ENCODE measurements around the gene TMEM273.

The TMEM273 gene

DNA sequence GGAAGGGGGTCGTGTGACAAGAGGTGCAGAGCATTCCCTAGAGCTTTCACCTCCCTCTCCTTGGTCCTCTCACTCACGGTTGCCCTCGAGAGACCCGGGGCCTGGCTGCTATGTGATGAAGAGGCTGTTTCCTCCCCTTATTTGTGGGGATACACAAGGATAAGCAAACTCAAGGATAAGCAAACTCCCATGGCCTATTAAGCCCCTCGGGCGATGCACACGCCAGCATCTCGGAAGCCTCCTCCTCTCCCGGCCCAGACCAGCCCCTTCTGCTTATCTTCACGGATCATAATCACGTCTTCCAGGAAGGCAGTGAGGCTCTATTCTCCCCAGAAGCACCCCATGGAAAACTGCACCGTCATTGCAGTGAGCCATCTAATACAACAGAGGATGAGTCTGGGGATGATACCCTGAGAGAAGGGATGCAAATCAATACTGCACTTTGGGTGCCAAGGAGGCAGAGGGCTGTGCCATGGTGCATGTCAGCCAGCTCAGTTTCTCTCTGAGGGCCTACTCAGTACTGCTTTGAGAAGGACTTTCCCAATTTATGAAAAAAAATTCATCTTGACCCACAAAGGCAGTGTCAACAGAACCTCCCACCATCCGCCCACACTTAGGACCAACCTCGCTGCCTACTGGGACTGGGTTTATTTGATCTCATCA lies 22.2 kb downstream of the TMEM273 start:
- peak overlapping the region; percentile 83 for H3K27ac Mint-ChIP-seq
- H3K4me3 Mint-ChIP-seq: no peak overlapping the region
- no peaks in the 10 kb centered on the region for H3K9me3 Mint-ChIP-seq
- H3K27me3 Mint-ChIP-seq: peaks cover 5% of the 10 kb centered on the region
- H3K4me1 Mint-ChIP-seq (ENCODE audit: low read depth): peaks cover 23% of the 10 kb centered on the region
- no peaks in the 10 kb centered on the region for H3K36me3 Mint-ChIP-seq (ENCODE audit: low read depth)

DNA sequence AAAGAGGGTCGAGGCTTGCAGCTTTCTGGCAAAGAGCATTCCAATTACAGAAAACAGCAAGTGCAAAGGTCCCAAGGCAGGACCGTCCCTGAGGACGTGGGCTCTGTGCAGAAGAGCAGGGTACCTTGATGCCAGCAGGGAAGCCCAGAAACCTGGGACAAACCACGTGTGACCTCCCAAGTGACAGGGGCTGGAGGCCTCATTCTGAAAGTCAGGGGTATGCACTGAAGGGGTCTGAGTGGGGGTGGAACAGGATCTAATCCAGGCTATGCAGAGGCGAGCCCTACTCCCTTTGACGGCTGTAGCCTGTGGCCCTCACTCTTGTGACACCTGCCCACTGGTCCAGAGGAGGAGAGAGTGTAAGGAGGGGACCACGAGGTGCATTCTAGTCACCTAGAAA lies 22.9 kb downstream of the TMEM273 start:
- Mint-ChIP-seq H3K27ac (no peak overlapping the region), H3K4me1 (ENCODE audit: low read depth) (peaks cover 23% of the 10 kb centered on the region), H3K36me3 (ENCODE audit: low read depth) (no peaks in the 10 kb centered on the region), H3K27me3 (peaks cover 5% of the 10 kb centered on the region), H3K9me3 (no peaks in the 10 kb centered on the region), H3K4me3 (no peak overlapping the region)

DNA sequence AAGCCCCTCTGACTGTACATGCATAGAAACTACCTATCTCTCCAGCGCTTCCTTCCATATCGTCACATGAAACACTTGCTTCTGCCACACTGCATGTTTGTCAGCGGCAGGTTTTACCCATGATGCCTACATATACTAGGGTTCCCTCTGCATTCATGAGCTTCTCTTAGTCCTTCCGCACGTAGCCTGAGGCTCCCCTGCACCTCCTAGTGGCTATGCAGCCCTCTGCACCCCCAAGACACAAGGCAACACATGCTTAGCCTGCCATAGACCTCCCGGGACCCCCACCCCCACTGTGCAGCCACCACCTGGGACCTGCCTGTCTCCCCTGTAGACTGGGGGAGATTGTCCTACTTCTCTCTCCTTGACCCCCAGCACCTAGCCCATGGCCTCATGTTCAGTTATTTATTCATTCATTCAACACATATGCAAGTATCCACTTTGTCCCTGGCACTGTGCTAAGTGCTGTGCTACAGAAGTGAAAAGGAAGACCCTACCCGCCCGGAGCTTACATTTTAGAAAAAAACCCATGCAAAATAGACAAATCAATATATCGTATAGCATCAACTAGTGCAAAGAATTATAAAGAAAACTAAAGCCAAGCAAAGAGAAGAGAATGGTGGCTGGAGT lies 23.5 kb downstream of the TMEM273 start:
- H3K9me3 Mint-ChIP-seq: no peaks in the 10 kb centered on the region
- H3K4me1 Mint-ChIP-seq (ENCODE audit: low read depth): peaks cover 23% of the 10 kb centered on the region
- H3K27me3 Mint-ChIP-seq: peaks cover 5% of the 10 kb centered on the region
- H3K27ac Mint-ChIP-seq: peak overlapping the region; percentile 54
- no peak overlapping the region for H3K4me3 Mint-ChIP-seq
- H3K36me3 Mint-ChIP-seq (ENCODE audit: low read depth): no peaks in the 10 kb centered on the region

DNA sequence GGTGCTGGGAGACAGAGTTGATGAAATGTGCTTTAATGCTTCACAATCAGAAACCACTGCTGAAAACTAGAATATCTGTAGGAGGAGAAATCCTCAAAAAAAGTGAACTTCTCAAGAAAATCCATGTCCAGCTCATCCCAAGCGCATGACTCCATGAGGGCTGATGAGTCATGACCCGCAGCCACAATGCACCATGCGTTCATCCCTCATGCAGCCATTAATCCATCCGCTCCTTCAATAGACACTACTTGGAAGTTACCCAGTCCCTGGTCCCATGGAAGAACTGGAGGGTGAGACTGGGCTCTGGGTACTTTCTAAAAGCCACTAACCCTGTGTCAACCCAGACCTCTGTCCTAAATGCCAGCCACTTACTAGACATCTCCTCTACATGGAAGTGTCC lies 24.4 kb downstream of the TMEM273 start:
- Mint-ChIP-seq H3K4me1 (ENCODE audit: low read depth) (peaks cover 23% of the 10 kb centered on the region), H3K27me3 (peaks cover 5% of the 10 kb centered on the region), H3K36me3 (ENCODE audit: low read depth) (no peaks in the 10 kb centered on the region), H3K4me3 (no peak overlapping the region), H3K27ac (no peak overlapping the region), H3K9me3 (no peaks in the 10 kb centered on the region)

DNA sequence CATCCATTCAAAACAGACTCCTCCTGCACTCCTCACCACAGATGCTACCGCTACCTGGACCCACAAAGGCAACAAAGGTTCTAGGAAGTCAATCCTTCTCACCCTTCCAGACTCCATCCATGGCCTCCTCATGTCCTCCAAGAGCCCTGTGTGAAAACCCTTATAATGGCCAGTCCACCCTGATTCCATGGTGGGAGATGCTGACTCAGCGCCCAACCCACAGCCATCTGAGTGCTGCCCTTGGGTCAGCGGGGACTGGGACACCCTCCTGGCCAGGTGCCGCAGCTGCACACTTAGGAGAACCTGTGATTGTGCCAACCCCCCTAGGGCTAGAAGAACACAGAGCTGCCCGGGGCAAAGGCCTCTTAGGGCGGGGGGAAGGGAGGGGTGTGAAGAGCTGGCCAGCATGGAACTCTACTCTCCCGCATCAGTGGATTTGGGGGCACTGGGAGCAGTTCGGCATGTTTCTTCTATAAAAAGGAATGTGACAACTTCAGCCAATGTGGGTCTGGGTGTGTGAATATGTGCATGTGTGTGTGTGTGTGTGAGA lies 25.4 kb downstream of the TMEM273 start:
- Mint-ChIP-seq H3K27me3 (peaks cover 8% of the 10 kb centered on the region), H3K27ac (no peak overlapping the region), H3K4me1 (ENCODE audit: low read depth) (peaks cover 23% of the 10 kb centered on the region)

DNA sequence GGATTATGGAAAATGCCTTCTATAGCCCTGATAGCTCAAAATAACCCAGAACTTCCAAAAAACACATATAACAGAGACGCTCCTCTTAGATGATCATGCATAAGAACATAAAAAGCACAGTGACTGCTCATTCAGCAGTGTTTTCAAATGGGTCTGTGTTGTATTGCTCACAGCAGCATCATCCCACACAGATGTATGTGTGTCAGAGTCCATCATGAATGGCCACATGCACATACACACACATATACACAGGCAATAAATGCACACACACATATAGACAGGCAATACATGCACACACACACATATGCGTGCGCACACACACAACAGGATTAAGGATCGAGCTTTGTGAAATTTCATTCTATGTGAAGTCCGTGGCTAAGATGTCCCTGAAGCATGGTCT lies 26.1 kb downstream of the TMEM273 start:
- Mint-ChIP-seq H3K36me3 (ENCODE audit: low read depth) (no peaks in the 10 kb centered on the region), H3K4me1 (ENCODE audit: low read depth) (peaks cover 27% of the 10 kb centered on the region), H3K9me3 (no peaks in the 10 kb centered on the region), H3K4me3 (no peak overlapping the region), H3K27me3 (peaks cover 12% of the 10 kb centered on the region), H3K27ac (no peak overlapping the region)

More for the DNA sequence above, 25.4 kb downstream of the TMEM273 start:
- Mint-ChIP-seq H3K9me3 (no peaks in the 10 kb centered on the region), H3K4me3 (no peak overlapping the region), H3K36me3 (ENCODE audit: low read depth) (no peaks in the 10 kb centered on the region)

- Mint-ChIP-seq H3K27ac (no peak overlapping the region), H3K27me3 (peaks cover 12% of the 10 kb centered on the region), H3K9me3 (no peaks in the 10 kb centered on the region), H3K4me3 (no peak overlapping the region), H3K4me1 (ENCODE audit: low read depth) (peaks cover 24% of the 10 kb centered on the region), H3K36me3 (ENCODE audit: low read depth) (no peaks in the 10 kb centered on the region)
Observed at GRCh38 chr10:49161411-49161997, 26.7 kb downstream of the TMEM273 start.

DNA sequence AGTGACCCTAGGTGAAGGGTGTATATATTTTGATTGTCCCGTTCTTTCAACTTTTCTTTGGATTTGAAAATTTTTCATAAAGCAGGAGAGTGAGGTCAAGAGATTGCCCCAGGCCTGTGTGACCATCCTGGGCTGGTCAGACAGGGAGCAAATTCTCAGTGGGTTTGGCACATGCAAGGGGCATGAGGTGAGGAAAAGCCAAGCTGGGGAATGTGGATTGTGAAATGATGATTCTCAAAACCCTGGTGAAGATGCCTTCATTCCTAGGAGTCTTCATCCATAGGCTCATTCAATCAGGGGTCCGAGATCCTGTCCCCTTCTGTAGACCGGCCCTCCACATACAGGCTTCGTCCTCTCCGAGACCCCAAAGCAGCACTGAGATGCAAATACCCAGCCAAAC lies 27.4 kb downstream of the TMEM273 start:
- H3K4me3 Mint-ChIP-seq: no peak overlapping the region
- H3K9me3 Mint-ChIP-seq: no peaks in the 10 kb centered on the region
- H3K4me1 Mint-ChIP-seq (ENCODE audit: low read depth): peaks cover 21% of the 10 kb centered on the region
- H3K27ac Mint-ChIP-seq: no peak overlapping the region
- H3K27me3 Mint-ChIP-seq: peaks cover 12% of the 10 kb centered on the region
- no peaks in the 10 kb centered on the region for H3K36me3 Mint-ChIP-seq (ENCODE audit: low read depth)

- no peaks in the 10 kb centered on the region for H3K36me3 Mint-ChIP-seq (ENCODE audit: low read depth)
- no peaks in the 10 kb centered on the region for H3K9me3 Mint-ChIP-seq
- peaks cover 19% of the 10 kb centered on the region for H3K4me1 Mint-ChIP-seq (ENCODE audit: low read depth)
- peaks cover 12% of the 10 kb centered on the region for H3K27me3 Mint-ChIP-seq
- H3K27ac Mint-ChIP-seq: no peak overlapping the region
- no peak overlapping the region for H3K4me3 Mint-ChIP-seq
Observed at GRCh38 chr10:49160110-49160509, 28.1 kb downstream of the TMEM273 start.

DNA sequence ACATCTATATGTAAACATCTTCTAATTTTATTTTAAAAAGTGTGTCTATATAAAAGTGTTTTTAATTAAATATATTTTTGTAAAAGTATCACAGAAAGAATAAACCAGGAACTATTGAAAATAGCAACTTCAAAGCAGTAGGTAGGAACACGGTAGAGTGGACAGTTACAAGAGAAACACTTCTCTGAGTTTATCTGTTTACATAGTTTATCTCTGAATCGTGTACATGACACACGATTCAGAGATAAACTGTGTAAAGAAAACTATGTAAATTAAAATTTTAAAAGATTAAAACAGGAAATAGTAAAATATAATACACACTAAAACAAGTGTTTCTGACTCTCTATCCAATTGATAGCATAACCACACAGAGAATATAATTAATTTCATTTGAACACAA lies 29.3 kb downstream of the TMEM273 start:
- Mint-ChIP-seq H3K9me3 (no peaks in the 10 kb centered on the region), H3K4me3 (no peak overlapping the region), H3K27ac (no peak overlapping the region), H3K4me1 (ENCODE audit: low read depth) (peaks cover 8% of the 10 kb centered on the region), H3K36me3 (ENCODE audit: low read depth) (no peaks in the 10 kb centered on the region), H3K27me3 (peaks cover 7% of the 10 kb centered on the region)

- Mint-ChIP-seq H3K4me3 (no peak overlapping the region), H3K4me1 (ENCODE audit: low read depth) (peaks cover 8% of the 10 kb centered on the region), H3K27me3 (peaks cover 7% of the 10 kb centered on the region), H3K27ac (no peak overlapping the region), H3K9me3 (no peaks in the 10 kb centered on the region), H3K36me3 (ENCODE audit: low read depth) (no peaks in the 10 kb centered on the region)
Observed at GRCh38 chr10:49158404-49158803, 29.8 kb downstream of the TMEM273 start.

GRCh38 chr10:49157229-49157628 lies 31.0 kb downstream of the TMEM273 start:
- peaks cover 7% of the 10 kb centered on the region for H3K27me3 Mint-ChIP-seq
- no peaks in the 10 kb centered on the region for H3K9me3 Mint-ChIP-seq
- H3K4me3 Mint-ChIP-seq: no peak overlapping the region
- no peak overlapping the region for H3K27ac Mint-ChIP-seq
- H3K4me1 Mint-ChIP-seq (ENCODE audit: low read depth): peaks cover 8% of the 10 kb centered on the region
- no peaks in the 10 kb centered on the region for H3K36me3 Mint-ChIP-seq (ENCODE audit: low read depth)

GRCh38 chr10:49154641-49155040 lies 33.5 kb downstream of the TMEM273 start:
- no peak overlapping the region for H3K27ac Mint-ChIP-seq
- H3K36me3 Mint-ChIP-seq (ENCODE audit: low read depth): no peaks in the 10 kb centered on the region
- peaks cover 3% of the 10 kb centered on the region for H3K4me1 Mint-ChIP-seq (ENCODE audit: low read depth)
- H3K4me3 Mint-ChIP-seq: no peak overlapping the region
- H3K9me3 Mint-ChIP-seq: no peaks in the 10 kb centered on the region
- H3K27me3 Mint-ChIP-seq: peaks cover 7% of the 10 kb centered on the region

DNA sequence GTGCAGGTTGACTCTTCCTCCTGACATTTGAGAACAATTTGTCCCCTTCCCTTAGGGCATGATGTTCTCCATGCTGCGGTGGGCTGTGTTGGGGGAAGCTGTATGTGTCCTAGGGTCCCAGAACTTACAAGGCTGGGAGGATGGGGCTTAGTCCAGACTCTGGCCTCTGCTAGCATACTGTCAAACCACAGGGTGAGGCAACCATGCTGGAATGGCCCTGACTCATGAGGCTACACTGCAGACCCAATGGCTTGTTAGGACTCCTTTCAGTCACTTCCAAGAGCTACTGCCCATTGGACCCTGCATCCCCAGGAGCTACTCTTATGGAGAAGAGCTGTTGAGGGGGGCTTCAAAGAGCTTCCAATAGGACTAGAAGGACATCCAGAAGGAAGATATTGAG lies 34.2 kb downstream of the TMEM273 start:
- no peaks in the 10 kb centered on the region for H3K36me3 Mint-ChIP-seq (ENCODE audit: low read depth)
- no peaks in the 10 kb centered on the region for H3K9me3 Mint-ChIP-seq
- H3K27me3 Mint-ChIP-seq: peaks cover 7% of the 10 kb centered on the region
- H3K4me3 Mint-ChIP-seq: no peak overlapping the region
- peaks cover 3% of the 10 kb centered on the region for H3K4me1 Mint-ChIP-seq (ENCODE audit: low read depth)
- no peak overlapping the region for H3K27ac Mint-ChIP-seq

DNA sequence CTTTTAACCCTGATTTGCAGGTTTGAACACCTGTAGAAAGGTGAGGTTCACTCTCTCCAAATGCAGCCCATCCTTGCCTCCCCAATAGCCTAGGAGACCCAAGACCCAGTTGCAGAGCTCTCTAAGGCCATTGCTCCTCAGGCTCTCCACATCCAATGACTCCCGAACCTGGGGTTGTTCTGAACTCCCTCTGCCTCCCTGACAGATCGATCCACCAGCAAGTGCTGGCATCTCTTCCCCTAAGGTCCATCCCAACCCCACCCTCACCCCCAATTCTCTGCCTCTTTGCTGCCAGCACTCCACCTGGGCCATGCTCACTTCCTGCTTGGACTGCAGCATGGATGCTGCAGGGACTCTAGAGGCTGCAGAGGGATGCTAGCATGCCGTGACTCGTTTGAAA lies 35.1 kb downstream of the TMEM273 start:
- H3K27ac Mint-ChIP-seq: no peak overlapping the region
- H3K4me1 Mint-ChIP-seq (ENCODE audit: low read depth): peaks cover 3% of the 10 kb centered on the region
- H3K4me3 Mint-ChIP-seq: no peak overlapping the region
- H3K9me3 Mint-ChIP-seq: peaks cover 5% of the 10 kb centered on the region
- H3K27me3 Mint-ChIP-seq: peaks cover 9% of the 10 kb centered on the region
- peaks cover 3% of the 10 kb centered on the region for H3K36me3 Mint-ChIP-seq (ENCODE audit: low read depth)
